ENCODE data around the gene FOXN3.

Gene FOXN3

GRCh38 chr14:89131004-89131750 lies 285.9 kb downstream of the FOXN3 start:
- no peak for TF ChIP-seq CTCF (IDR thresholded peaks at IDR 0.05; ENCODE audit: insufficient read depth, missing control alignments)
- FAIRE-seq (no peak), DNase-seq (ENCODE audit: insufficient read length, low spot score) (no peak)

DNA sequence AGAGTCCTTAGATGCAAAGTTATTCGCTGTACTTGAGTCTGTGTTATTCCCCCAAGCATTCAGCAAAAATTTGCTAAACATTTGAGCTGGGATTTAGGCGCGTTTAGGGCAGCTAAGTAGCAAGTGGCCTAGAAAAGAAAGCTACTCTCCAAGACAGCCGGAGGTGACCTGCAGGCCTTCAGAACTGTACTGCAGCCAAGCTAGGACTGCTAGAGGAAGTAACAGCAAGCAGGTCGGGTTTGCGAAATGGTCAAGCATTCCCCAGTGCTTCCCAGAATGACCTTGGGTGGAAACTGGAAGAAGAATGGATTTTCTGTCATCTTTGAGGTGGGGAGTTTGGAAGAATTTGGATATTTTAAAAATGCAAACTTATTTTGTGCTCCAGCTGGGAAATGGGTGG lies 287.5 kb downstream of the FOXN3 start:
- no peak for TF ChIP-seq CTCF (IDR thresholded peaks at IDR 0.05; ENCODE audit: insufficient read depth, missing control alignments)
- FAIRE-seq, result no peak
- DNase-seq (ENCODE audit: insufficient read length, low spot score), result no peak

DNA sequence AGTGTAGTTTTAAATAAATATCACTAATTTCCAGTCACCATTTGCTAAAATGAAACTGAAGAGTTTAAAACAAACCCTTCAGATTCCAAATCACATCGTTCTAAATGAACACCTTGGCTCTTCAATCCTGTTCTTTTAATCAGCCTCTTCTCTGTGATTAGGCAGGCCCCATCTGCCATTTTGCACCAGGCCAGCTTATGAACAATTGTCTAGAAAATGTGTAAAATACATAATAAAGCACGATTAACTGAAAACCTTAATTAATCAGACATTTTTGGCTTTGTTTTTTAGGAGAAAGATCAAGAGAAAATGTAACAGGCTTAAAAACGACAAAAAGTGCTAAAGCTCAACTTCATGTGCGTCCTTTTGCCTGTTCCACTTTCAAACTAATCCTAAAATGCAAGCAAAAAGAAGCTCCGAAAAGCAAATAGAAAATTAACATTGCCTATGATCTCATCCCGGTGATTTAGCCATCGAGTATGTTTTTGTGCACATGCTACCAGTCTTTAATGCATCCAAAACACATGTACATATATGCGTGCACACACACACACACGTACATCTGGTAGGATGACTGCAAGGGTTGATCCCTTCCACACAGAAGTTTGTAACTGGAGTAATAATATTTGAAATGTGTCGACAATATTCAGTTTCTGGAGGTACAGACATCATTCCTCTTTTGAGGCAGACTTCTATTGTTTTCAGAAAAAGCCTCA lies 288.6 kb downstream of the FOXN3 start:
- FAIRE-seq, result peak; percentile 77
- no peak for TF ChIP-seq CTCF (IDR thresholded peaks at IDR 0.05; ENCODE audit: insufficient read depth, missing control alignments)
- DNase-seq (ENCODE audit: insufficient read length, low spot score), result no peak

DNA sequence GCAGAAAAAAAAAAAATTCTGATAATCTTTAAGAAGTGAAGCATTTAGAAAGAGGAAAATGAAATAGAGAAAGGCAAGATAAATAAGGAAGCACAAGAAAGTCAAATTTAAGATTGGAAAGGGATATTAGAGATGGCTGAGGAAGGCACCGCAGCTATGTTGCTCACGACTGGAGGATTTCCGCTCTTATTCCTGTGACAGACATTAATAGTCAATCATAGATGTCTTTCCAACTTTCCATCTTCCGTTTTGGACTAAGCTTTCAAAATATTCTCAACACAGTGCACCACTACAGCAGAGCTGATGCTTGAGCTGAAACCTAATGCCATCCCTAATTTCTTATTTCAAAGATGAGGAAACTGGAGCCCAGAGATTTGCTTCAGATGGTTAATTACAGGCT lies 290.6 kb downstream of the FOXN3 start:
- no peak for TF ChIP-seq CTCF (IDR thresholded peaks at IDR 0.05; ENCODE audit: insufficient read depth, missing control alignments)
- FAIRE-seq, result no peak
- no peak for DNase-seq (ENCODE audit: insufficient read length, low spot score)

GRCh38 chr14:89125216-89125615 lies 291.8 kb downstream of the FOXN3 start:
- FAIRE-seq (no peak), DNase-seq (ENCODE audit: insufficient read length, low spot score) (no peak)
- TF ChIP-seq CTCF (IDR thresholded peaks at IDR 0.05; ENCODE audit: insufficient read depth, missing control alignments), result no peak

DNA sequence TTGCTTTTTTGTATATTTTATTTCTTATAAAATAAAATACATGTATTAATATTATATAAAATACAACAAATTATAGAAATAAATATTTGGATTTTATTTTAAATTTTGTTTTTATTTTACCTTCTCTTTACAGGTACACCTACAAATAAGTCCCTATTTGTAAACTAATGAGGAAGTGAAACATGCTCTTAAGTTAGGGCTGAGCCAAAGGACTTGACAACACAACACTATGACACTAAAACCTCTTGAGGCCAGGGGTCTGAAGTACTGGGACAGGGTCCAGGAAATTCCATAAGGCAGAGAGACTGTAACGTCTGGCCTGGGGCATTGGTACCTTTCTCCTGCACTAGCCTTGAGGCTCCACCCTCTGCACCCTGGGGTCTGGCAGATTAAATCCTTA lies 293.2 kb downstream of the FOXN3 start:
- no peak for DNase-seq (ENCODE audit: insufficient read length, low spot score)
- FAIRE-seq, result no peak

More for the DNA sequence above, 293.2 kb downstream of the FOXN3 start:
- no peak for TF ChIP-seq CTCF (IDR thresholded peaks at IDR 0.05; ENCODE audit: insufficient read depth, missing control alignments)

Measured in D721Med (cell line).